Measurements from ENCODE around the gene PTGES3.
"Not testable (repeated sequence)": the region's sequence is repeated elsewhere in the genome, so short reads cannot be mapped to it uniquely, and the experiment has no call there.

The PTGES3 gene, protein sequence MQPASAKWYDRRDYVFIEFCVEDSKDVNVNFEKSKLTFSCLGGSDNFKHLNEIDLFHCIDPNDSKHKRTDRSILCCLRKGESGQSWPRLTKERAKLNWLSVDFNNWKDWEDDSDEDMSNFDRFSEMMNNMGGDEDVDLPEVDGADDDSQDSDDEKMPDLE

DNA sequence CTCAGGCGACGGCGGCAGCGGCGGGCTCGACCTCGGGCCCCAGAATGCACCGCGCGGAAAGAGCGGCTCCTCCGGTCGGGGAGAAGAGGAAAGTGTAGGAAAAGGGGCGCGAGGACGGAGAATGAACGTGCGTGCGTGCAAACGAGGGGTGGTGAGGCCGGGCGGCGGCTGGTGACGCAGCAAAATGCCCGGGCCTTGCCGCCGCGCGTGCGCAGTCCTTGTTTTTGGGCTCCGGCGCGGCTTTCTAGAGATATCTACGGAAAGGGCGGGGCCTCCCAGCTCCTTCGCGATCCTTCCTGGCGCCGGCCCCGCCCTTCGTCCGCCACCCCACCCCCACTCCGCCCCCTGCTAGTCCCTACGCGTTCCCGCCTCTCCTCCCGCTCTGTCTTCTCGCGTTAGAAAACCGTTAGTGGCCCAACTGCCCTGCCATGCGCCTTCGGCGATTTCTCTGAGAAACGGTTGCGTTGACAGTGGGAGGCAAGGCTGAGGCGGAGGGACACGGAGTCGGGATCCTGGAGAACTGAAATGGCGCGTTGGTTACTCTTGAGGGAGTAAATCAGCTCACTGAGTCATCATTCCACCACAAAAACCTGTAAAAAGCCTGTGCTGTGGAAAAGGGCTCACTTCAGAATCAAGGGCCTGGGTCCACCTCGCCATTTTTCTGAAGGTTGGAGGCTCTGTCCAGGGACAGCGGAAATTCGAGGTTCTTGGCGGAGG is at the start of gene PTGES3:
Gene PTGES3, minus strand, starts transcription at position 156 of the 717 bp plus-strand sequence. CDS start 285 bp downstream, outside the sequence.
- peak; percentile 99 for DNase-seq

DNA sequence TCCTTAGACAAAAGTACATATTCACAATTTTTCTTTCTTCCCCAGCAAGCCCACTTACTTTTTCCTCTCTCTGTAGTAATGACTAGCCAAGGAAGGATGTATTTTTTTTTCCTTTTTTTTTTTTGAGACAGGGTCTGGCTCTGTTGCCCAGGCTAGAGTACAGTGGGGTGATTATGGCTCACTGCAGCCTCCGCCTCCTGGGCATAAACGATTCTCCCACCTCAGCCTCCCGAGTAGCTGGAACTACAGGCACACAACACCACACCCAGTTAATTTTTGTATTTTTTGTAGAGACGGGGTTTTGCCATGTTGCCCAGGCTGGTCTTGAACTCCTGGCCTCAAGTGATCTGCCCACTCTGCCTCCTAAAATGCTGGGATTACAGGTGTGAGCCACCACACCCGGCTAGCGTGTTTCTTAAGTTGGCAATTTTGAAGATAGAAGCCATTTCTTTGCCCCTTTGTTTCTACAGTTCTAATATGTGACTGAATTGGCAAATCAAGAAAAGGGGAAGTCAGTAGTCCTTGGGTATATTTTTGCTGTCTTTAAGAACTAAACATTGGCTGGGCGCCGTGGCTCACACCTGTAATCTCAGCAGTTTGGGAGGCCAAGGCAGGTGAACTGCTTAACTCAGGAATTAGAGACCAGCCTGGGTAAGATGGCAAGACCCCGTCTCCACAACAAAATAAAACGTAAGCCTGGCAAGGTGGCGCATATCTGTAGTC is 40.2 kb upstream of the PTGES3 start:
- DNase-seq: no peak

DNA sequence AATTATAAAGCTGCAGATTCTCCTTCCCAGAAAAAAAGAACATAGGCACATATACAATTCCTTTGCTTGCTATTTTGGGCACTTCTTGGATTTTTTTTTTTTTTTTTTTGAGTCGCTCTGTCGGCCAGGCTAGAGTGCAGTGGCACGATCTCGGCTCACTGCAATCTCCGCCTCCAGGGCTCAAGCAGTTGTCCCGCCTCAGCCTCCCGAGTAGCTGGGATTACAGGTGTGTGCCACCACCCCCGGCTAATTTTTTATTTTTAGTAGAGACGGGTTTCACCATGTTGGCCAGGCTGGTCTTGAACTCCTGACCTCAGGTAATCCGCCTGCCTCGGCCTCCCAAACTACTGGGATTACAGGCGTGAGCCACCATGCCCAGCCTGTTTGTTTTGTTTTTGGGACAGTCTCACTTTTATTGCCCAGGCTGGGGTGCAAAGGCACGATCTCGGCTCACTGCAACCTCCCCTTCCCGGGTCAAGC is 38.2 kb upstream of the PTGES3 start:
- not testable (repeated sequence) for DNase-seq

DNA sequence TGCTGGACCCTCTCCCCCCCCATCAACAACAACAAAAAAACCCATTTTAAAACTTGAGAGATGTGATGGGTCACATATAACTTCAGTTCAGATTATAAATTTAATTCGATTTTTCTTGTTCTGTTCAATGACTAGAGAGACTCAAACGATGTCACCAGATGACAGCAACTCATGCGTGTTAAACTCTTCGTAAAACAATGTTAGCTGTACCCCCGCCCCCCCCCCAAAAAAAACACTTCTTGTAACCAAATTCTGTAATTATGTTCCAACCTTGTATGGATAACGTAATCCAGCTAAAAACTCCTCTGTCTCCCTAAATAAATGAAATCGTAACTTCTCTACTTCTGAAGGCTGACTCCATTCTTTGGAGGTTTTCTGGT is 37.6 kb upstream of the PTGES3 start:
- no peak for DNase-seq

DNA sequence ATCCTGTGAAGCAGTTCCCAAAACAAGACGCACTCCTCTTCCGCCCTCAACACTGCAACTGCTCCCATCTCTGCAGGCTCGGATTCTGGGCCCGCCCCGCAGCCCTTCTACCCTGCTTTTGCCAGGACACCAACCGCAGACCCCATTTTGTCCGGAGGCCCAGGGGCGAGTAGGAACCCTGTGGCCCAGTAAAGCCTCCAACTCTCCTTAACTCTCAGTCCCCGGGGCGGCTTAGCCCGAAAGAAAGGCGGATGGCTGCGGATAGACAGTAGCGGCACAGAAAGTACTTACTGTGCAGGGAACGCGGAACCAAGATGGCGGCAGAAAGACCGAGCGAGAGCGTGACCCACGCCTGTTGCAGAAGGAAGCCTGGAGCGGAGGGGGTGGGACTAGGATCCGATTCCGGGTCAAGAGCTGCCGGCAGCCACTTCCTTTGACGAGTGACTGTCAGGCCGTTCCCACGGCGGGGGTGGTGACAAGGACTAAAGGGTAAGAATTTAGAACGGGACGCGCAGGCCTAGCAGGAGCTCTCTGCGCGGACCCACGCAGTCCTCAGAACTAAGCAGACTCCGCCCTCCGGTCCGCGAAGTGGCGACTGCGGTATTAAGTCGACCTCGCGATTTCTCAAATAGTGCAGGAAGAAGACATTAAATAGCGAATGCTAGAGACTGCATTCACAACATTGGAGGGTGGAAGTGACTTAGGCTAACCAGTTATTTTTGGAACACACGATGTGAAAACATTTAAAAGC is 37.1 kb upstream of the PTGES3 start, which contains the start of gene NACA:
Gene NACA, minus strand, starts transcription at position 328 of the 751 bp plus-strand sequence. CDS start 778 bp downstream, outside the sequence.
- peak; percentile 97 for DNase-seq

DNA sequence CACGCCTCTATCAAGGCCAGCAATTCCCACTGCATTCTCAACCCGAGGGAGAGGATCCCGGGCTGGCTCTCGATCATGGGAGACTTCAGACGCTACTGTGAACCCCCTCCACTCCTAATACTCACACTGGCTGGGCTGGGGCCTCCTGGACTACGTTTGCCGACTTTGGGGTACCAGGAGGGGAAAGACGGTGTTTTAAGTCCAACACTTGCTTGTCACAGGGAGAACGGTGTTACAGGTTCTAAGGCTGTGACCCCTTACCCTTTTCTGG is 36.6 kb upstream of the PTGES3 start:
- DNase-seq: no peak

DNA sequence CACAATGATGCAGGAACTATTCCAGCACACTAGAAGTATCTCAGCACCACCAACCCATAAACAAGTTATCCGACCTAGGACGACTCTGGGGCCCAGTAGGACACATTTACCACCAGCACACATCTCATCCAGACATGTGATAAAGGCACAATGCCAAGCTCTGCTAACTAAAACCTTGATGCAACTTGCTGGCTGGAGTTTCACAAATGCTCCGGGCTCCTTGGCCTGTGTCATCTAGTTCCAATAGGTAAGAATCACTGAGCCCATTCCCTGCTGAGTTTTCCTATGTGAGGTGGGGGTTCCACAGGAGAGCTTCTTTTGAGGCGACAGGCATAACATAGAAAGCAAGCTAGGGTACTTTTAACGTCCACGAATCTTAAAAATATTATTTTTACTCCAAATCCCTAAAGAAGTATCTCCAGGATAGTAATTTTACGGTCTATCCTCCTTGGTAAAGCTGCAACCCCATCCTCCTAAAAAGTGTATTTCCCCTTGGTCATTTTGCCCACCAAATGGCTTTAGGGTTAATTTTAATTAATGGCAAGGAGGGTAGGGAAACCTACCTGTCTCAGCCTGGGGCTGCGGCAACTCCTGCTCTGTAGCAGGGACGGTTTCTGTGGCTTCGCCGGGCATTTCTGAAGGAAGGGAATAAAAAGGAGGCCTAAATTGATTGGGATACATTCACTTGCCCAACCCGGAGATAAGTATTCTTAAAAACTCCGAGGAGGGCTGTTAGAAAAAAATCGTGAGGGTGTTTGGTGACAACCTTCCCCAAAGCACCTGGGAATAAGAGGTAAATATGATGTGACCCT is 36.0 kb upstream of the PTGES3 start:
- DNase-seq: no peak

DNA sequence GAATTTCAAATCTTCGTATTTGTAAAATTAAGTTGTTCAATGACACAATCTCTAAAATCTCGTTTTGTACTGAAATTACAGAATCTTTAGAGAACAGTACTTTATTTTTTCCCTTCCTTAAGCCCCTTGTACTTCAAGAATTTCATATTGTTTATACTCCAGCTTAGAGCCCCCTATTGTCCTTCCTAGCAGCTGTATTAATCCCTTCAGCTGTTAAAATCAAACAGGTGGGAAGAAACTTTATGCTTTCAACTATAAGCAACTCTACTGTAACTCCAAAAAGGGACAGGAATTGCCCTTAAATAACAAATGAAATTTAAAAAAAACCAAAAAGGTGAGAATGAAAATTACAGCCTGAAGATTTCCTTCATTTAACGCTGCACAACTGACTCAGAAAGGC is 35.3 kb upstream of the PTGES3 start:
- no peak for DNase-seq

DNA sequence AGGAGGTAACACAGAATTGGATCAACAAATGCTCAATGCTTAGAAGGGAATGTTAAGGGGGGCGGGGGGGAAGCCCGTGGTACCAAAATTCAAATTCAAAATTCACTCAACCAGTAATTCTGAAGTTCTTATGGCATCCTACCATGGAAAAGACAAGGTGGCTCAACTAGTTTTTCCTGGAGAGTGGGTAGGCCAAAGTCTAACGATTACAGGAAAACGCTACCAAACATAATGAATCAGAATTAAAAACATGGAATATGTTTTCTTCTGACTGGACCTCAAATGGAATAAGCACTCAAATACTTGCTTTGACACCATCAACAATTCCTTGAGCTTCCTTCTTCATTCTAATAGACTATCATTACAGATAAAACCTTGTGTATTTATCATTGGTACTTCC is 34.7 kb upstream of the PTGES3 start:
- DNase-seq: no peak

DNA sequence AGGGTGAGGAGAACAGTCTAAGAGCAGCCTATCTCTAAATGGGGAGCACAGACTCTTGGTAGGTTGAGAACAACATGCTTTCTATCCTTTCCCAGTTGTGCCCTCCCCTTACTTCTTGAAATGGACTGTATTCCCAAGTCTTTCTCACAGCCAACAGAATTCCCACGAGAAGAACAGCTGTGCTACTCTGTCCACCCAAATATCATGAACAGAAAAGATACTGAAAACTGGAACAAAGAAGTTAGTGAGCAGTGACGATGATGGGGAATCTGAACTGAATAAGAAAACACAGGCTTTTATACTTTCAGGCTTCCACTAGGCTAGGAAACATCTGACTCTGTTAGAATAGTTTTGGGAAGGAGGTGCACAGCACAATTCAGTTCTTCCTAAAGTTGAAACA is 33.6 kb upstream of the PTGES3 start:
- no peak for DNase-seq

DNA sequence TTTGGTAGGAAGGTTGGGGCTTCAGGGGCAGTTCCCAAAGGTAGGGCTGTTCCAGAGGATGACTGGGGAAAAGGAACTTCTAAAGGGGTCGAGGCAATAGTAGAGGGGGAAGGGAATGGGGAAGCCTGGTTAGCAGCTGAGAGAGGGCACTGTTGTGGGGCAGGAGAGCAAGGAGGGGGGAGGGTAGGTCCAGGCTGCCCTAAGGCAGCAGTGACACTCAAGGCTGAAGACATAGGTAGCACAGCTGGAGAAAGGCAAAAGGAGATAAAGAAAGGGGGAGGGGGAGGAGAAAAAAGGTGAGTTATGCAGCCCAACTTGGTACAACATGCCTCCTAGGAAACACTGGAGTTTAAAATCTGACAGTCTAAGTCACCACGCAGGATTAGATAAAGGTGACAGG is 33.1 kb upstream of the PTGES3 start:
- no peak for DNase-seq

DNA sequence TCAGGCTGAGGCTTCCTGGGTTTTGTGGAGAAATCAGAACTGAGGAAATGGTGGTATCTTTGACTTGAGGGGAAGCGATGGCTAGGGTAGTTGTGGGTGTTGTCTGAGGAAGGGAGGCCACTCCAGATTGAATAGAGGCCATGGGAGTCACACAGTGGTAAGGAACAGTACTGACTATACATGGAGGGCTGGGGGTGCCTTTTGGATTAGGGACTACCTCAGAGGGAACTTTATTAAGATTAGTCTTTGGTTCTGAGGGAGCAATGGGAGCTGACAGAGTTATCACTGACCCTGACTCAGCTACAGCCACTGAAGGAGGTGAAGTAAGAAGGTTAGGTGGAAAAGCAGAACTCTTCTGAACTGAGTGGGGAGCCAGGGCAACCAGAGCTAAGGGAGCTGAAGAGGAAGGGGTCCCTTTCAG is 32.7 kb upstream of the PTGES3 start:
- no peak for DNase-seq

DNA sequence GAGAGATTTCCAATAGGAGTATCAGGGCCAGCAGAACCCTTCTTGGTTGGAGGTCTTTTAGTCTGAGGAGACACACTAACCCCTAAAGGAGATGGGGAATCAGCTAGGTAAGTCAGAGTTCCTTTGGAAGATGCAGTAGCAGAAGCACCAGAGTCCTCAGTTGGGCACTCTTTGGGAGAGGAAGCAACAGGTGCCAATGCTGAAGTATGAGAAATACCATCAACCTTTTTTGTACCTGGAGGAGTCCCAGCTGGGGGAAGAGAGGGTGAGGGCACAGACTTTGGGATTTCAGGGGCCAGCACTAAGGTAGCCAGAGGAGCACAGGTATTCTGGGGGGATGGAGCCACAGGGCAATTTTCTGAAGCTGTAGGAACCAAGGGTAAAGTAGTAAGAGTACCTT is 31.0 kb upstream of the PTGES3 start:
- DNase-seq: no peak

DNA sequence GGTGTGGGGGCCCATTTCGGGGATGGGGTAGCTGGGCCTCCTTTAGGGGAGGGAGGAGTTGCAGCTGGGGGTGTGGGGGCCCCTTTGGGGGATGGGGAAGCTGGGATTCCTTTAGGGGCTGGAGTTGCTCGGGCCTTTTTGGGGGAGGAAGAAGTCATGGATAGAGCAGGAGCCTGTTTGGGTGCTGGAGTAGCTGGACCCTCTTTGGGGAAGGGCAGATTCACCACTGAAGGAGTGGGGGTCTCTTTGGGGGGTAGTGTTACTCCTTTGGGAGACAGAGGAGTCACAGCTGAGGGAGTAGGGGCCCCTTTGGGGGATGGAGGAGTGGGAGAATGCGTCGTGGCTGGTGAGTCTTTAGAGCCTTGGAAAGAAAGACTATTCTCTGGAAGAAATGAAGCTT is 30.6 kb upstream of the PTGES3 start:
- DNase-seq: no peak

DNA sequence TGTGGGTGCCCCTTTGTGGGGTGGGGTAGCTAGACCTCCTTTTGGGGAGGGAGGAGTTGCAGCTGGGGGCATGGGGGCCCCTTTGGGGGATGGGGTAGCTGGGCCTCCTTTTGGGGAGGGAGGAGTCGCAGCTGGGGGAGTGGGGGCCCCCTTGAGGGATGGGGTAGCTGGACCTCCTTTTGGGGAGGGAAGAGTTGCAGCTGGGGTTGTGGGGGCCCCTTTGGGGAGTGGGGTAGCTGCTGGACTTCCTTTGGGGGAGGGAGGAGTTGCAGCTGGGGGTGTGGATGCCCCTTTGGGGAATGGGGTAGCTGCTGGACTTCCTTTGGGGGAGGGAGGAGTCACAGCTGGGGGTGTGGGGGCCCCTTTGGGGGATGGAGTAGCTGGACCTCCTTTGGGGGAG is 30.1 kb upstream of the PTGES3 start:
- DNase-seq: no peak

DNA sequence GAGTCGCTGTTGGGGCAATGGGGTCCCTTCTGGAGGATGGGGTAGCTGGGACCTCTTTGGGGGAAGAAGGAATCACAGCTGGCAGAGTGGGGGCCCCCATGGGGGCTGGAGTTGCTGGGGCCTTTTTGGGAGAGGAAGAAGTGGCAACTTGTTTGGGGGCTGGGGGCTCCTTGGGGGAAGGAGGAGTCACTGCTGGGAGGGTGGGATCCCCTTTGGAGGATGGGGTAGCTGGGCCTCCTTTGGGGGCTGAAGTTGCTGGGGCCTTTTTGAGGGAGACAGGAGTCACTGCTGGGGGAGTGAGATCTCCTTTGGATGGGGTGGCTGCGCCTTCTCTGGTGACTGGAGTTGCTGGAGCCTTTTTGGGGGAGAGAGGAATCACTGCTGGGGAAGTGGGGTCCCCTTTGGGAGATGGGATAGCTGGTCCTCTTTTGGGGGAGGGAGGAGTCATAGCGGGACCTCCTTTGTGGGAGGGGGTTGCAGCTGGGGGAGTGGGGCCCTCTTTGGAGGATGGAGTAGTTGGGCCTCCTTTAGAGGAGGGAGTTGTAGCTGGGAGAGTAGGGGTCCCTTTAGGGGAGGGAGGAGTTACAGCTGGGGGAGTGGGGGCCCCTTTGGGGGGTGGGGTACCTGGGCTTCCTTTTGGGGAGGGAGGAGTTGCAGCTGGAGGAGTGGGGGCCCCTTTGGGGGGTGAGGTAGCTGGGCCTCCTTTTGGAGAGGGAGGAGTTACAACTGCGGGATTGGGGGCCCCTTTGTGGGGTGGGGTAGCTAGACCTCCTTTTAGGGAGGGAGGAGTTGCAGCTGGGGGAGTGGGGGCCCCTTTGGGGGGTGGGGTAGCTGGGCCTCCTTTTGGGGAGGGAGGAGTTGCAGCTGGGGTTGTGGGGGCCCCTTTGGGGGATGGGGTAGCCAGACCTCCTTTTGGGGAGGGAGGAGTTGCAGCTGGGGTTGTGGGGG is 29.1 kb upstream of the PTGES3 start:
- no peak for DNase-seq

DNA sequence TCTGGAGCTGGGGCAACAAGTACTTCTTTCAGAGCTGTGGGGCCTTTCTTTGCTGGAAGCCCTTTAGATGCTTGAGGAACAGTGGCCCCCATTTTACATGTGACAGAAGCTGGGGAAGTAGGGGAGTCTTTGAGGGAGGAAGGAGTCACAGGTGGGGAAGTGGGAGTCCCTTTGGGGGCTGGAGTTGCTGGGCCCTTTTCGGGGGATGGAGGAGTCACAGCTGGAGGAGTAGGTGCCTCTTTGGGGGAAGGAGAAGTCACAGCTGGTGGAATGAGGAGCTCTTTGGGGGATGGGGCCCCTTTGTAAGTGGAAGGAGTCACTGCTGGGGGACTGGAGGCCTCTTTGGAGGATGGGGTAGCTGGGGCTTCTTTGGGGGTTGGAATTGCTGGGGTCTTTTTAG is 28.4 kb upstream of the PTGES3 start:
- DNase-seq: no peak

DNA sequence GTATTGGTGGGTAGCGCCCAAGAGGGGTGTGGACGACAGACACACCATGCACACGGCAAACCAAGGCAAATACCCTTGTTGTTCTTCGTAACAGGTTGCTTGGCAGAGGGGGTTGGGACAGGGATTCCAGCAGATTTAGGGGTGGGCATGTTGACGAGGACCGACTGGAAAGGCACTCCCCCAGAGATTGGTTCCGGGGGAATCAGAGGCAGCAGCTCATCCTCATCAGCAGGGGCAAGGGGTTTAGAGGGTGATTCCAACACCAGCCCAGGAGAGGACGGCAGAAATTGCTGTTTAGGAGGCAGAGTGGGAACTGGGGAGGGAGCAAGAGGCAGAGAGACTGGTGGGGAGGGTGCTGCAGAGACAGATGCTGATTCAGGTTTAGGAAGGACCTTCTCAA is 27.7 kb upstream of the PTGES3 start:
- DNase-seq: no peak

DNA sequence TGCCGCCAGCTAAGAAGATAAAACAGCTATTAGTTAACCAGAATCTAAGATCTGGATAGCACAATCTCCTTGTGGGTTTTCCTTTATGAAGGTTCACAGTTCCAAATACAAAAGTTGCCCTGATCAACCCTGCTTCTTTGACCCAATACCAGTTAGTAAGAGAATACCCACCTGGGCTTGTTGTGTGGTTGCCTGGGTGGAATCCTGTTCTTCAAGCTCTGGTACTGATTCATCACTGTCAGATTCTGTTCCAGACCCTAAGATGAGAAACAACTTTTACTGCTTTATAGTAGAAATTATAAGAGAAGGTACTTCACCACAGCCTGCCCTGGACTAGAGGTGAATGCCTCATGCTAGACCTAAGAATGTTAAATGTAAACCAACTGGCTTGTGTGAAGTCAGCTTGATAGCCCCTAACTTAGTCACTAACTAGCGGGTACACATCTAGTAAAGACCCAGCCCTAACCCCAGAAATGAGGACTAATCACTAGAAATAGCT is 26.4 kb upstream of the PTGES3 start:
- DNase-seq: no peak

DNA sequence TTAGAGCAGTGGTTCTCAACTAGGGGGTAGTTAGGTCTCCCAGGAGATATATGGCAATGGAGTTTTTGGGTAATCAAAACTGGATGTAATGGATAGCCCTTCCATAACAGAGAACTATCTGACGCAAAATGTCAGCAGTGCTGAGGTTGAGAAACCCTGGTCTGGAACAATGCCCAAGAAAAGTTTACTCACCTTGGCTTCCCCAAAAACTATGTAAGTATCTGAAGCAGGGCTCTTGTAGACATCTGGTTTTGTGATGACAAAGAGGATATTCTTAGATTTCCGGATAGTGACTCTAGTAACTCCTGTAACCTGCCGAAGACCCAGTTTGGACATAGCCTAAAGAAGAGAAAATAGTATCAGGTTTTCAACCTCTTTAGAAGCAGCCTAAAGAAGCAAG is 25.3 kb upstream of the PTGES3 start:
- DNase-seq: no peak

DNA sequence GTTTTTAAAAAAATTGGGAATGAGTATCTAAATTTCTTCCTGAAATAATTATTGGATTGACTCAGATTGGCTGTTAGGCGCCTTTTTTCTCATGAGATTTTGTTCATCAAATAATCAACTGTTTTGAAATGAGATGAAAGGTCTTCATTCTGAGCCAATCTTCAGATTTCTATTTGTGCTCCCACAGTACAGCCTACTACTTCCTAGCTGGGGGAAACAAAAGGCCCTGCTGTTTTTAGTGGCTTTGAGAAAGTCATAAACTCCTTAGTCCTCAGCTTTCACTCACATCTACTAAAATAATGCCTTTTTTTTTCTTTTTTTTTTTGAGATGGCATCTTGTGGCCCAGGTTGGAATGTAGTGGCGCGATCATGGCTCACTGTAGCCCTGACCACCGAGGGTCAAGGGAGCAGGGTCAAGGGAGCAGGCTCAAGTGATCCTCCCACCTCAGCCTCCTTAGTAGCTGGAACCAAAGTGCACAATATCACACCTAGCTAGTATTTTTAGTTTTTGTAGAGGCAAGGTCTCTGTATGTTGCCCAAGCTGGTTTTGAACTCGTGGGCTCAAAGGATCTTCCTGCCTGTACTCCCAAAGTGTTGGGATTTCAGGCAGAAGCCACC is 21.8 kb upstream of the PTGES3 start:
- DNase-seq: no peak

Data from retina (tissue), 1 donor.